NCI-H82 (cell line): ENCODE data around the gene EPHA6.

ENCODE experiments used
- DNase-seq: peaks from one replicate; lab custom pipeline; 2025; lab: John Stamatoyannopoulos, UW

The EPHA6 gene

GRCh38 chr3:97181704-97182103 is 367.3 kb downstream of the EPHA6 start:
- no peak for DNase-seq

GRCh38 chr3:97187771-97188170 is 373.4 kb downstream of the EPHA6 start:
- DNase-seq, result no peak

GRCh38 chr3:97189835-97190234 is 375.4 kb downstream of the EPHA6 start:
- no peak for DNase-seq

GRCh38 chr3:97197083-97197482 is 382.7 kb downstream of the EPHA6 start:
- DNase-seq, result no peak

- no peak for DNase-seq
Measured at GRCh38 chr3:97197830-97198229, 383.4 kb downstream of the EPHA6 start.

- no peak for DNase-seq
Measured at GRCh38 chr3:97200387-97200786, 386.0 kb downstream of the EPHA6 start.

GRCh38 chr3:97201814-97202213 is 387.4 kb downstream of the EPHA6 start:
- no peak for DNase-seq

- no peak for DNase-seq
Measured at GRCh38 chr3:97228966-97229365, 414.6 kb downstream of the EPHA6 start.

GRCh38 chr3:97230486-97230885 is 416.1 kb downstream of the EPHA6 start:
- DNase-seq, result no peak

GRCh38 chr3:97232393-97233034 is 418.1 kb downstream of the EPHA6 start:
- DNase-seq, result peak; percentile 58

GRCh38 chr3:97235179-97235578 is 420.8 kb downstream of the EPHA6 start:
- DNase-seq, result no peak

GRCh38 chr3:97235611-97236315 is 421.4 kb downstream of the EPHA6 start:
- no peak for DNase-seq

GRCh38 chr3:97241417-97241816 is 427.0 kb downstream of the EPHA6 start:
- DNase-seq, result no peak

GRCh38 chr3:97245201-97245910 is 431.0 kb downstream of the EPHA6 start:
- peak; percentile 96 for DNase-seq

GRCh38 chr3:97256060-97256459 is 441.7 kb downstream of the EPHA6 start:
- no peak for DNase-seq

GRCh38 chr3:97257942-97258697 is 443.7 kb downstream of the EPHA6 start:
- no peak for DNase-seq

GRCh38 chr3:97259263-97259662 is 444.9 kb downstream of the EPHA6 start:
- DNase-seq, result no peak

- no peak for DNase-seq
Measured at GRCh38 chr3:97264180-97264579, 449.8 kb downstream of the EPHA6 start.

- no peak for DNase-seq
Measured at GRCh38 chr3:97265237-97266005, 451.0 kb downstream of the EPHA6 start.

GRCh38 chr3:97269202-97269601 is 454.8 kb downstream of the EPHA6 start:
- DNase-seq, result no peak

- peak; percentile 89 for DNase-seq
Measured at GRCh38 chr3:97276879-97277550, 462.6 kb downstream of the EPHA6 start.
